Measurements from ENCODE around the gene MT1G. TPM values are rescaled to one million over a fixed set of nuclear protein-coding genes. Genes with fewer than 3 reads are reported as not detected.

MT1G gene
- total and polyA plus RNA-seq, 2 experiments from 2014 or later: 184 to 1,014 TPM

- H3K36me3 ChIP-seq (ENCODE audit: insufficient read depth): no peaks in the 10 kb centered on the region; the same call in 1 of the 2 replicates
- Mint-ChIP-seq H3K36me3 (ENCODE audit: low read depth) (no peaks in the 10 kb centered on the region), H3K9me3 (no peaks in the 10 kb centered on the region), H3K4me3 (no peak within 1 kb of the TSS), H3K27ac (no peak within 1 kb of the TSS), H3K27me3 (ENCODE audit: insufficient read depth, low read depth, poor library complexity) (peaks cover 52% of the 10 kb centered on the region), H3K4me1 (peaks cover 4% of the 10 kb centered on the region; the same call in 2 of the 3 replicates)
- H3K9me2 ChIP-seq (ENCODE audit: insufficient read depth): no peaks in the 10 kb centered on the region
- no peak within 1 kb of the TSS for H3K4me3 ChIP-seq
- no peaks in the 10 kb centered on the region for H3F3A ChIP-seq (replicated peaks; ENCODE audit: low read depth)
- ATAC-seq (no peak), DNase-seq (ENCODE audit: low spot score) (no peak)
- H3K4me2 ChIP-seq: no peak within 1 kb of the TSS
- H4K20me1 ChIP-seq (replicated peaks; ENCODE audit: insufficient read depth): no peaks in the 10 kb centered on the region
- H2AFZ ChIP-seq: no peak within 1 kb of the TSS
- no peak for TF ChIP-seq JUNB (IDR thresholded peaks at IDR 0.05; ENCODE audit: unreplicated experiment)
- no peak for TF ChIP-seq STAT1 (IDR thresholded peaks at IDR 0.05; ENCODE audit: unreplicated experiment)
- TF ChIP-seq POLR2AphosphoS5 (IDR thresholded peaks at IDR 0.05; ENCODE audit: low read depth): no peak
- TF ChIP-seq CTCF (conservative IDR thresholded peaks at IDR 0.05; ENCODE audit: low read depth in 2 of 2): no peak
- TF ChIP-seq ZNF114 (CRISPR knock-in tag; IDR thresholded peaks at IDR 0.05): no peak
- no peaks in the 10 kb centered on the region; the same call in 1 of the 2 replicates for H3K4me1 ChIP-seq (ENCODE audit: insufficient read depth)
- no peaks in the 10 kb centered on the region for H3K79me2 ChIP-seq (replicated peaks; ENCODE audit: insufficient read depth)
- peaks cover 58% of the 10 kb centered on the region for H3K27me3 ChIP-seq (ENCODE audit: insufficient read depth)
- no peak within 1 kb of the TSS for H3K27ac ChIP-seq (ENCODE audit: low read depth)
Observed at GRCh38 chr16:56651586-56651985, 16.3 kb downstream of the MT1G start, which contains the start of gene MT1B. TSS of gene MT1B (plus strand) at chr16:56651886. CDS start at chr16:56651954, 68 bp downstream.

GRCh38 chr16:56649820-56650219, 18.0 kb downstream of the MT1G start:
- no peaks in the 10 kb centered on the region for H3K9me3 Mint-ChIP-seq
- no peak for DNase-seq (ENCODE audit: low spot score)
- Histone ChIP-seq H3K27ac (ENCODE audit: low read depth) (no peak overlapping the region), H3K9me2 (ENCODE audit: insufficient read depth) (no peaks in the 10 kb centered on the region), H3K79me2 (replicated peaks; ENCODE audit: insufficient read depth) (no peaks in the 10 kb centered on the region), H3K4me2 (no peak overlapping the region), H4K20me1 (replicated peaks; ENCODE audit: insufficient read depth) (no peaks in the 10 kb centered on the region), H3K4me3 (no peak overlapping the region), H3K4me1 (ENCODE audit: insufficient read depth) (no peaks in the 10 kb centered on the region; the same call in 1 of the 2 replicates), H3K36me3 (ENCODE audit: insufficient read depth) (no peaks in the 10 kb centered on the region), H2AFZ (no peak overlapping the region), H3F3A (replicated peaks; ENCODE audit: low read depth) (no peaks in the 10 kb centered on the region), H3K27me3 (ENCODE audit: insufficient read depth) (peaks cover 70% of the 10 kb centered on the region)
- H3K4me3 Mint-ChIP-seq: no peak overlapping the region
- ATAC-seq: no peak
- peaks cover 64% of the 10 kb centered on the region for H3K27me3 Mint-ChIP-seq (ENCODE audit: insufficient read depth, low read depth, poor library complexity)
- TF ChIP-seq JUNB (IDR thresholded peaks at IDR 0.05; ENCODE audit: unreplicated experiment) (no peak), CREB1 (CRISPR knock-in tag; IDR thresholded peaks at IDR 0.05; ENCODE audit: low read depth) (no peak), ZNF462 (CRISPR knock-in tag; IDR thresholded peaks at IDR 0.05) (no peak), CTCF (conservative IDR thresholded peaks at IDR 0.05; ENCODE audit: low read depth in 2 of 2) (no peak), ZNF114 (CRISPR knock-in tag; IDR thresholded peaks at IDR 0.05) (no peak)
- no peak overlapping the region for H3K27ac Mint-ChIP-seq
- peaks cover 4% of the 10 kb centered on the region; the same call in 2 of the 3 replicates for H3K4me1 Mint-ChIP-seq
- no peaks in the 10 kb centered on the region for H3K36me3 Mint-ChIP-seq (ENCODE audit: low read depth)

Data from GM23338 (cell line).